ENCODE measurements around the gene IGHMBP2. TPM values are rescaled to one million over a fixed set of nuclear protein-coding genes. Genes with fewer than 3 reads are reported as not detected.
A peak's percentile ranks its signal among the peaks of the same experiment; 100 is the strongest.
"Not testable (repeated sequence)": the region's sequence is repeated elsewhere in the genome, so short reads cannot be mapped to it uniquely, and the experiment has no call there.

Gene IGHMBP2
- polyA plus RNA-seq (2013, experiment 1 of 4), result 16.9 TPM
- 18.2 TPM for polyA plus RNA-seq (2013, experiment 2 of 4)
- 11.4 TPM for polyA plus RNA-seq (2013, experiment 3 of 4)
- polyA plus RNA-seq (2013, experiment 4 of 4), result 14.2 TPM

- H3K36me3 ChIP-seq (ENCODE audit: control insufficient read depth, insufficient read depth, low read length), result peaks cover under 1% of the 10 kb centered on the region
- 1% methylated on average over 78 of the region's 78 CpGs for WGBS, 2 experiments
- H3K27ac ChIP-seq (ENCODE audit: insufficient read depth, low read depth, low read length, poor library complexity, severe bottlenecking), result no peak within 1 kb of the TSS
- peak within 1 kb of the TSS; percentile 63 for H3K4me3 ChIP-seq (ENCODE audit: insufficient read depth, low read depth, low read length)
- peaks cover 14% of the 10 kb centered on the region for H3K4me1 ChIP-seq (ENCODE audit: control insufficient read depth, insufficient read depth, low read length)
- H3K27me3 ChIP-seq (ENCODE audit: control insufficient read depth, insufficient read depth, low read length, poor library complexity, severe bottlenecking), result no peaks in the 10 kb centered on the region
- H3K9me3 ChIP-seq (ENCODE audit: control insufficient read depth, low read length), result no peaks in the 10 kb centered on the region
Observed at GRCh38 chr11:68903288-68904247, at the start of gene IGHMBP2, which contains the start of gene MRPL21. IGHMBP2 (plus strand) TSS chr11:68903891; CDS start chr11:68903953, 62 bp downstream. MRPL21 (minus strand) TSS chr11:68903832; CDS start chr11:68903810, 22 bp downstream.

- 18 to 22% methylated on average over 39 to 42 of the region's 42 CpGs for WGBS, 2 experiments
- Histone ChIP-seq H3K9me3 (ENCODE audit: control insufficient read depth, low read length) (no peaks in the 10 kb centered on the region), H3K36me3 (ENCODE audit: control insufficient read depth, insufficient read depth, low read length) (no peaks in the 10 kb centered on the region), H3K27ac (ENCODE audit: insufficient read depth, low read depth, low read length, poor library complexity, severe bottlenecking) (no peak overlapping the region), H3K4me3 (ENCODE audit: insufficient read depth, low read depth, low read length) (peak overlapping the region; percentile 34), H3K27me3 (ENCODE audit: control insufficient read depth, insufficient read depth, low read length, poor library complexity, severe bottlenecking) (peaks cover 40% of the 10 kb centered on the region), H3K4me1 (ENCODE audit: control insufficient read depth, insufficient read depth, low read length) (peaks cover 6% of the 10 kb centered on the region)
Observed at GRCh38 chr11:68854273-68854958, 49.3 kb upstream of the IGHMBP2 start.

- no peaks in the 10 kb centered on the region for H3K9me3 ChIP-seq (ENCODE audit: control insufficient read depth, low read length)
- peak overlapping the region; percentile 27 for H3K4me3 ChIP-seq (ENCODE audit: insufficient read depth, low read depth, low read length)
- H3K4me1 ChIP-seq (ENCODE audit: control insufficient read depth, insufficient read depth, low read length), result peaks cover 6% of the 10 kb centered on the region
- H3K27ac ChIP-seq (ENCODE audit: insufficient read depth, low read depth, low read length, poor library complexity, severe bottlenecking), result no peak overlapping the region
- H3K27me3 ChIP-seq (ENCODE audit: control insufficient read depth, insufficient read depth, low read length, poor library complexity, severe bottlenecking), result peaks cover 40% of the 10 kb centered on the region
- H3K36me3 ChIP-seq (ENCODE audit: control insufficient read depth, insufficient read depth, low read length), result no peaks in the 10 kb centered on the region
- 6% methylated on average over 62 of the region's 62 CpGs for WGBS, 2 experiments
Observed at GRCh38 chr11:68855205-68855981, 48.3 kb upstream of the IGHMBP2 start.

GRCh38 chr11:68856425-68857030 is 47.2 kb upstream of the IGHMBP2 start:
- not testable (repeated sequence) for H3K36me3 ChIP-seq (ENCODE audit: control insufficient read depth, insufficient read depth, low read length); H3K9me3 ChIP-seq (ENCODE audit: control insufficient read depth, low read length); H3K4me3 ChIP-seq (ENCODE audit: insufficient read depth, low read depth, low read length); H3K4me1 ChIP-seq (ENCODE audit: control insufficient read depth, insufficient read depth, low read length); H3K27ac ChIP-seq (ENCODE audit: insufficient read depth, low read depth, low read length, poor library complexity, severe bottlenecking)
- 90% methylated on average over 21 of the region's 21 CpGs for WGBS, 2 experiments
- H3K27me3 ChIP-seq (ENCODE audit: control insufficient read depth, insufficient read depth, low read length, poor library complexity, severe bottlenecking), result peaks cover 40% of the 10 kb centered on the region

- Histone ChIP-seq H3K4me1 (ENCODE audit: control insufficient read depth, insufficient read depth, low read length) (peaks cover 6% of the 10 kb centered on the region), H3K4me3 (ENCODE audit: insufficient read depth, low read depth, low read length) (no peak overlapping the region), H3K36me3 (ENCODE audit: control insufficient read depth, insufficient read depth, low read length) (no peaks in the 10 kb centered on the region), H3K27ac (ENCODE audit: insufficient read depth, low read depth, low read length, poor library complexity, severe bottlenecking) (no peak overlapping the region), H3K9me3 (ENCODE audit: control insufficient read depth, low read length) (no peaks in the 10 kb centered on the region), H3K27me3 (ENCODE audit: control insufficient read depth, insufficient read depth, low read length, poor library complexity, severe bottlenecking) (peaks cover 38% of the 10 kb centered on the region)
- 73 to 87% methylated on average over 8 of the region's 8 CpGs for WGBS, 2 experiments
Observed at GRCh38 chr11:68857037-68857586, 46.6 kb upstream of the IGHMBP2 start.

- Histone ChIP-seq H3K9me3 (ENCODE audit: control insufficient read depth, low read length) (no peaks in the 10 kb centered on the region), H3K4me3 (ENCODE audit: insufficient read depth, low read depth, low read length) (no peak overlapping the region), H3K27ac (ENCODE audit: insufficient read depth, low read depth, low read length, poor library complexity, severe bottlenecking) (no peak overlapping the region), H3K4me1 (ENCODE audit: control insufficient read depth, insufficient read depth, low read length) (peaks cover 6% of the 10 kb centered on the region), H3K27me3 (ENCODE audit: control insufficient read depth, insufficient read depth, low read length, poor library complexity, severe bottlenecking) (peaks cover 20% of the 10 kb centered on the region), H3K36me3 (ENCODE audit: control insufficient read depth, insufficient read depth, low read length) (no peaks in the 10 kb centered on the region)
- WGBS, 2 experiments, result 87 to 88% methylated on average over 8 of the region's 8 CpGs
Observed at GRCh38 chr11:68859123-68859522, 44.6 kb upstream of the IGHMBP2 start.

GRCh38 chr11:68862421-68862820 is 41.3 kb upstream of the IGHMBP2 start:
- Histone ChIP-seq H3K27me3 (ENCODE audit: control insufficient read depth, insufficient read depth, low read length, poor library complexity, severe bottlenecking) (no peaks in the 10 kb centered on the region), H3K27ac (ENCODE audit: insufficient read depth, low read depth, low read length, poor library complexity, severe bottlenecking) (no peak overlapping the region), H3K36me3 (ENCODE audit: control insufficient read depth, insufficient read depth, low read length) (no peaks in the 10 kb centered on the region), H3K9me3 (ENCODE audit: control insufficient read depth, low read length) (no peaks in the 10 kb centered on the region), H3K4me1 (ENCODE audit: control insufficient read depth, insufficient read depth, low read length) (no peaks in the 10 kb centered on the region), H3K4me3 (ENCODE audit: insufficient read depth, low read depth, low read length) (no peak overlapping the region)
- WGBS, 2 experiments, result 76 to 83% methylated on average over 6 of the region's 6 CpGs

- Histone ChIP-seq H3K27ac (ENCODE audit: insufficient read depth, low read depth, low read length, poor library complexity, severe bottlenecking) (no peak overlapping the region), H3K4me1 (ENCODE audit: control insufficient read depth, insufficient read depth, low read length) (no peaks in the 10 kb centered on the region), H3K9me3 (ENCODE audit: control insufficient read depth, low read length) (no peaks in the 10 kb centered on the region), H3K27me3 (ENCODE audit: control insufficient read depth, insufficient read depth, low read length, poor library complexity, severe bottlenecking) (no peaks in the 10 kb centered on the region), H3K4me3 (ENCODE audit: insufficient read depth, low read depth, low read length) (no peak overlapping the region), H3K36me3 (ENCODE audit: control insufficient read depth, insufficient read depth, low read length) (no peaks in the 10 kb centered on the region)
- WGBS, 2 experiments, result 95 to 96% methylated on average over 2 to 3 of the region's 3 CpGs
Observed at GRCh38 chr11:68863553-68864265, 40.0 kb upstream of the IGHMBP2 start.

- no peak overlapping the region for H3K27ac ChIP-seq (ENCODE audit: insufficient read depth, low read depth, low read length, poor library complexity, severe bottlenecking)
- H3K27me3 ChIP-seq (ENCODE audit: control insufficient read depth, insufficient read depth, low read length, poor library complexity, severe bottlenecking), result no peaks in the 10 kb centered on the region
- WGBS, 2 experiments, result 90% methylated on average over 11 of the region's 11 CpGs
- no peaks in the 10 kb centered on the region for H3K36me3 ChIP-seq (ENCODE audit: control insufficient read depth, insufficient read depth, low read length)
- no peak overlapping the region for H3K4me3 ChIP-seq (ENCODE audit: insufficient read depth, low read depth, low read length)
- H3K4me1 ChIP-seq (ENCODE audit: control insufficient read depth, insufficient read depth, low read length), result no peaks in the 10 kb centered on the region
- no peaks in the 10 kb centered on the region for H3K9me3 ChIP-seq (ENCODE audit: control insufficient read depth, low read length)
Observed at GRCh38 chr11:68865241-68865640, 38.5 kb upstream of the IGHMBP2 start.
